Suprapubic skin (tissue), 4 donors: ENCODE measurements around the gene PSMD13. TPM values are rescaled to one million over a fixed set of nuclear protein-coding genes. Genes with fewer than 3 reads are reported as not detected.
A peak's percentile ranks its signal among the peaks of the same experiment; 100 is the strongest.

Experiments used
- DNase-seq, 2 donors: peaks; one replicate each; pipeline ENCODE4 v3.0.0-alpha.2; 2019; ENCODE audit warnings: low spot score in 2 of 2
- H3K27ac ChIP-seq: fragments of 200-600 bp; sonication (generic); one replicate; pipeline ENCODE4 v1.5.1; 2019
- H3K27me3 ChIP-seq: fragments of 200-600 bp; sonication (generic); one replicate; pipeline ENCODE4 v1.5.1; 2019
- H3K36me3 ChIP-seq: fragments of 200-600 bp; sonication (generic); one replicate; pipeline ENCODE4 v1.5.1; 2019
- H3K4me1 ChIP-seq: fragments of 200-600 bp; sonication (generic); one replicate; pipeline ENCODE4 v1.5.1; 2019
- H3K4me3 ChIP-seq: fragments of 200-600 bp; sonication (generic); one replicate; pipeline ENCODE4 v1.5.1; 2019; ENCODE audit warnings: mild to moderate bottlenecking
- H3K9me3 ChIP-seq: fragments of 200-600 bp; sonication (generic); one replicate; pipeline ENCODE4 v1.5.1; 2019
- EP300 ChIP-seq: sonication (generic); formaldehyde crosslinking; IDR thresholded peaks from one replicate; pipeline ENCODE4 v1.6.1; 2017; ENCODE audit warnings: antibody characterized with exemption
- POLR2A ChIP-seq, 2 donors: fragments of 450-650 bp; IDR thresholded peaks; one replicate each; pipeline ENCODE4 v1.6.1; 2017; ENCODE audit warnings: antibody characterized with exemption in 2 of 2, mild to moderate bottlenecking in 2 of 2, moderate library complexity in 2 of 2
- POLR2AphosphoS5 ChIP-seq, 3 donors: sonication (generic); formaldehyde crosslinking; IDR thresholded peaks; one replicate each; pipeline ENCODE4 v1.6.1; 2017; ENCODE audit warnings: antibody characterized with exemption in 3 of 3
- WGBS: methylation state at CpG from one replicate; pipeline ENCODE4 v1.1.5; 2018; 5-methylcytosine and 5-hydroxymethylcytosine counted together
- total RNA-seq, 4 donors: library from RNA; depleted of rRNA; stranded (reverse); fragments of >200 nt; gene quantifications; one replicate each; pipeline ENCODE4 v1.1.0, GENCODE V29; 2016
- TF ChIP-seq, protein P1 (sequence below), 2 donors: fragments of 200-600 bp in 1 of 2; fragments of 450-650 bp in 1 of 2; sonication (generic) in 1 of 2; IDR thresholded peaks; one replicate each; pipeline ENCODE4 v1.5.1; 2016 to 2019; ENCODE audit warnings: antibody characterized with exemption in 2 of 2, mild to moderate bottlenecking in 1 of 2, moderate library complexity in 1 of 2

Gene PSMD13
- total RNA-seq, 4 donors from 2014 or later = 70.3 to 97.8 (median 87.3) TPM

- 94% methylated on average over 5 of the region's 18 CpGs for WGBS
- Histone ChIP-seq H3K9me3 (no peaks in the 10 kb centered on the region), H3K27me3 (no peaks in the 10 kb centered on the region), H3K27ac (peak overlapping the region; percentile 28), H3K4me3 (no peak overlapping the region), H3K36me3 (no peaks in the 10 kb centered on the region), H3K4me1 (peaks cover 17% of the 10 kb centered on the region)
- DNase-seq = peak in 1 of 2 donors; percentile 78
- no peak for TF ChIP-seq EP300
- TF ChIP-seq POLR2A (IDR thresholded peaks at IDR 0.05) = no peak
- TF ChIP-seq, protein P1, sequence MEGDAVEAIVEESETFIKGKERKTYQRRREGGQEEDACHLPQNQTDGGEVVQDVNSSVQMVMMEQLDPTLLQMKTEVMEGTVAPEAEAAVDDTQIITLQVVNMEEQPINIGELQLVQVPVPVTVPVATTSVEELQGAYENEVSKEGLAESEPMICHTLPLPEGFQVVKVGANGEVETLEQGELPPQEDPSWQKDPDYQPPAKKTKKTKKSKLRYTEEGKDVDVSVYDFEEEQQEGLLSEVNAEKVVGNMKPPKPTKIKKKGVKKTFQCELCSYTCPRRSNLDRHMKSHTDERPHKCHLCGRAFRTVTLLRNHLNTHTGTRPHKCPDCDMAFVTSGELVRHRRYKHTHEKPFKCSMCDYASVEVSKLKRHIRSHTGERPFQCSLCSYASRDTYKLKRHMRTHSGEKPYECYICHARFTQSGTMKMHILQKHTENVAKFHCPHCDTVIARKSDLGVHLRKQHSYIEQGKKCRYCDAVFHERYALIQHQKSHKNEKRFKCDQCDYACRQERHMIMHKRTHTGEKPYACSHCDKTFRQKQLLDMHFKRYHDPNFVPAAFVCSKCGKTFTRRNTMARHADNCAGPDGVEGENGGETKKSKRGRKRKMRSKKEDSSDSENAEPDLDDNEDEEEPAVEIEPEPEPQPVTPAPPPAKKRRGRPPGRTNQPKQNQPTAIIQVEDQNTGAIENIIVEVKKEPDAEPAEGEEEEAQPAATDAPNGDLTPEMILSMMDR (IDR thresholded peaks at IDR 0.05) = no peak
- no peak for TF ChIP-seq POLR2AphosphoS5 (IDR thresholded peaks at IDR 0.05)
Measured at GRCh38 chr11:270451-271318, 33.9 kb downstream of the PSMD13 start.

DNA sequence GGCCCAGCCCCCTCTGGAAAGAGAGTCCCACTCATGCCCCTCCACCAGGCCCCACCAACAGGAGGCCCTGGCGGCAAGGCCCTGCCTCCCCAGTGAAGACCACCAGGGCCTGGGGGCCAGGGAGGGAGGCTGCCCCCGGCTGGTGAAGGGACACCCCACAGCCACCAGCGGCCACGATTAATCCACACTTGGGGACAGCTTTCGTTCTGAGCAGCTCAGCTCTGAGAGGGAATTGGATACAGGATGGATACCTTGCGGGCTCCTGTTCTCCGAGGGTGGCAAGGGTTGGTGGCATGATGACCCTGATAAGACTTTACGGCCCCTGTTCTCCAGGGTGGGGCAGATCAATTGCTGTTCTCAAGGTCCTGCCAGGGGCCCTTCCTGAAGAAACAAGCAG, 34.5 kb downstream of the PSMD13 start:
- no peaks in the 10 kb centered on the region for H3K9me3 ChIP-seq
- WGBS = 85% methylated on average over 3 of the region's 8 CpGs
- peaks cover 17% of the 10 kb centered on the region for H3K4me1 ChIP-seq
- TF ChIP-seq POLR2AphosphoS5 (IDR thresholded peaks at IDR 0.05) = no peak
- TF ChIP-seq, protein P1 (IDR thresholded peaks at IDR 0.05) = no peak
- TF ChIP-seq POLR2A (IDR thresholded peaks at IDR 0.05) = no peak
- no peak for TF ChIP-seq EP300
- DNase-seq = peak in 1 of 2 donors; percentile 52
- no peak overlapping the region for H3K27ac ChIP-seq
- H3K27me3 ChIP-seq = no peaks in the 10 kb centered on the region
- H3K4me3 ChIP-seq = no peak overlapping the region
- no peaks in the 10 kb centered on the region for H3K36me3 ChIP-seq

DNA sequence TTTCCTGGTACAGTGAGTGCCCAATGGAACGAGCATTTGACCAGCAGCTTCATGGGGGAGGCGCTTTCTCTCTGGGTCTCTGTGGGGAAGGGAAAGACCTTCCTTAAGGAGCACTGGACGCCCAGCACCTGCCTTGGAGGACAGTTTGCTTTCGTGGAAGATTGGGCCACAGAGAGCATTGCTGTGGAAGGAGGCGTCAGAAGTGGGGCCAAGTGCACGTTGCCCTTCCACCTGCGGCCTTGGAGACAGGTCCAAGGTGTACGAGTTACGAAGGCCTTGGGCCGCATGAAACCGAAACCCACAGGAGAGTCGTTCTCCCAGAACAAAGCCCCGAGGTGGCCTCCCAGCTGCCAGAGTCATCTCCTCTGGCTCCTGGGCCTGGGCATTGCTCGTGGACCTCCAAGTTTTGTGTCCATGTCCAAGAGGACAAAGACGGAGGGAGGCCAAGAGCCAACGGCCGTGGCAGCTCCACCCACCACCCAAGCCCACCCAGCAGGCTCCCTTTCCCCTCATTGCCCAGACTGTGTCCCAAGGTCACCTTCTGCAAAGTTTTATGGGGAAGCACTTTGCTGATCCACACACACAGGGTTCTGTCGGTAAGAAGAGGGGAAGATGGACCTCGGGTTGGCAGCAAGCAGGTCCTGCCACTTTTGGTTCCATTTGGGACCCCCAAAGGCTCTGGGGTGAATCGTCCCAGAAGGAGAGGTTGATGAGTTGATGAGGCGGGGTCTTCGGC, 35.6 kb downstream of the PSMD13 start:
- Histone ChIP-seq H3K36me3 (no peaks in the 10 kb centered on the region), H3K27me3 (no peaks in the 10 kb centered on the region), H3K9me3 (no peaks in the 10 kb centered on the region), H3K4me3 (no peak overlapping the region), H3K4me1 (peaks cover 17% of the 10 kb centered on the region), H3K27ac (no peak overlapping the region)
- WGBS = 92% methylated on average over 22 of the region's 22 CpGs
- TF ChIP-seq, protein P1 (IDR thresholded peaks at IDR 0.05) = no peak
- TF ChIP-seq POLR2A (IDR thresholded peaks at IDR 0.05) (no peak), POLR2AphosphoS5 (IDR thresholded peaks at IDR 0.05) (no peak), EP300 (no peak)
- DNase-seq = peak in 1 of 2 donors; percentile 60

DNA sequence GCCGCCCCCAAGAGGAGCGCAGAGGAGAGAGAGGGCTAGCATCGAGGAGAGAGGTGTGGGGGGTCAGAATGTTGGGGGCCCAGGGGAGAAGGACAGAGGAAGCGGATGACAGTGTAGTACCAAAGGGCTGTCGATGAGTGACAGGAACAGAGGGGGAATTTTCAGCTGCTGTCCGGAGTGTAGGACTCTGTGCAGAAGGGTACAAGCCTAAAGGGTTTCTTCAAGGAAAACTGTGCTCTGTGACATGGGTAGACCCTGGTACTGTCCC, 36.1 kb downstream of the PSMD13 start:
- no peaks in the 10 kb centered on the region for H3K36me3 ChIP-seq
- H3K27me3 ChIP-seq = peaks cover 1% of the 10 kb centered on the region
- TF ChIP-seq POLR2AphosphoS5 (IDR thresholded peaks at IDR 0.05) (no peak), EP300 (no peak), POLR2A (IDR thresholded peaks at IDR 0.05) (no peak)
- TF ChIP-seq, protein P1 (IDR thresholded peaks at IDR 0.05) = no peak
- peaks cover 12% of the 10 kb centered on the region for H3K4me1 ChIP-seq
- peak in 1 of 2 donors; percentile 34 for DNase-seq
- WGBS = 86% methylated on average over 6 of the region's 6 CpGs
- H3K9me3 ChIP-seq = no peaks in the 10 kb centered on the region
- H3K4me3 ChIP-seq = no peak overlapping the region
- no peak overlapping the region for H3K27ac ChIP-seq

GRCh38 chr11:276219-276618, 39.4 kb downstream of the PSMD13 start:
- TF ChIP-seq POLR2A (IDR thresholded peaks at IDR 0.05) = no peak
- TF ChIP-seq POLR2AphosphoS5 (IDR thresholded peaks at IDR 0.05) = no peak
- TF ChIP-seq, protein P1 (IDR thresholded peaks at IDR 0.05) = no peak
- no peak for TF ChIP-seq EP300
- Histone ChIP-seq H3K4me1 (peaks cover 27% of the 10 kb centered on the region), H3K27me3 (peaks cover 35% of the 10 kb centered on the region)

More at GRCh38 chr11:276219-276618, 39.4 kb downstream of the PSMD13 start:
- no peak for DNase-seq
- no peaks in the 10 kb centered on the region for H3K9me3 ChIP-seq
- H3K36me3 ChIP-seq = no peaks in the 10 kb centered on the region
- no peak overlapping the region for H3K27ac ChIP-seq
- no peak overlapping the region for H3K4me3 ChIP-seq
